ENCODE measurements around the gene PSMA2. TPM values are rescaled to one million over a fixed set of nuclear protein-coding genes. Genes with fewer than 3 reads are reported as not detected.

PSMA2 gene
- total RNA-seq, 2 experiments from 2014 or later = 132 to 133 TPM

DNA sequence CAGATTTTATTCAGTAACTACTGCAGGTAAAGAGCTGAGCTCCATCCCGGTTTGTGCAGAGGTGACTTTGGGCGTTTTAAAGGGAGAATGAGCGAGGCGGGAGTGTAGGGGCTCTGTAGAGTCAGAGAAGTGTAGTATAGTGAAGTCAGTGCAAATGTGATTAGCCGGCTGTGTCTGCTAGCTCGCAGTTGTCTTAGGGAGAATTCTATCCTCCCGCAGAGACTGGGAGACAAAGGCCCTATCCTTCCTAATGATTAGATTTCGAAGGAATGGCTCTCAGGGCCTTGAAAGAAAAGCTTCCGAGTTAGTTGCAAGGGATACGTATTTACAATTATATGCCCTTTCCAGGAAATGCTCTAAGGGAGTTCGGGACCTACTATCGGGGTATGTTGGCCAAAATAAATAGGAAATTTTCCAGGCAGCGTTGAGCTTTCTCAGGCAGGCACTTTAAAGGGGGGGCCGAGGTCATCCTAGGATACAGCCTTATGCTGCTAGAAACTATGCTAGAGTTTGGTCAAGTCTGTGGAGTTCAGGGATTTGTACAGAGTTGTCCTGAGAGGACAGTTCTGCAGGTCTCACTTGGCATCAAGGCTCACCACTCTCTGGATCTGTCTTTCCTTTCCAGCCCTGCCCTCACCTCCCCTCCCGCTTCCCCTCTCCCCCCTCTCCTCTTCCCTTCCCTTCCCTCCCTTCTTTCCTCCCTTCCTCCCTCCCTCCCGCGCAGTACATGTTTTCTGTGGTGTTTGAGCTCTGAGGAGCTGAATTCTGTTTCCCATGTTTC lies 1.0 kb upstream of the PSMA2 start:
- DNase-seq = no peak
- POLR2A ChIA-PET = interaction anchor here (1.2 to 5.8 kb wide), 9 partner anchors 8 to 826 kb away, joined by 3 to 96 read pairs (median 12); partner anchors contain the start of genes BLVRA, C7orf25 and STK17A
- H3K27me3 Mint-ChIP-seq = no peaks in the 10 kb centered on the region
- H3K4me3 Mint-ChIP-seq = peak overlapping the region; percentile 97
- CTCF ChIA-PET = interaction anchor here (0.8 to 2.6 kb wide), 8 partner anchors 9 to 786 kb away, joined by 3 to 28 read pairs (median 4); partner anchors contain the start of gene STK17A
- peaks cover 57% of the 10 kb centered on the region for H3K36me3 Mint-ChIP-seq (ENCODE audit: low read depth)
- peaks cover 58% of the 10 kb centered on the region for H3K4me1 Mint-ChIP-seq
- peak overlapping the region; percentile 93 for H3K27ac Mint-ChIP-seq
- H3K9me3 Mint-ChIP-seq = no peaks in the 10 kb centered on the region

DNA sequence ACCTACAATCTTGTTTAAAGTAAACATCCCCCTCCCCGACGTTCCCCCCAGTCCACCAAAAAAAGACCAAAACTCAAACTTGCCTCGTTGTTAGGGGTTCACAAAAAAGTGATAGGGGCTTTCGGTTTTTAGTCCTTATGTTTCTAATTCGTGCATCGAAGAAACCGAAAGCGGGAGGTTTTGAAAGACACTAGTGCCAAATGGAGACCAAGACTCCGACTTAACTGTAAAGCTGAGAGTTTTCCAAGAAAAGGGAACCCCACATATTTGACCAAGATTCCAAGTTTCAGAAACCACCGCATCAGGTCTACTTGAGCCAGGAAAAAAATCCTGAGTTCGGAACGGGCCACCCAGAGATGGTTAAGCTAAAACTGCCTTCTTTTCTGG lies 534 bp downstream of the PSMA2 start:
- CTCF ChIA-PET = interaction anchor here (0.9 to 2.6 kb wide), 4 partner anchors 11 to 651 kb away, joined by 3 to 28 read pairs (median 8); partner anchors contain the start of gene STK17A
- POLR2A ChIA-PET = interaction anchor here (1.0 to 5.8 kb wide), 14 partner anchors 10 to 827 kb away, joined by 3 to 96 read pairs (median 5); partner anchors contain the start of genes BLVRA, C7orf25, COA1 and STK17A
- peaks cover 71% of the 10 kb centered on the region for H3K4me1 Mint-ChIP-seq
- DNase-seq = no peak
- peak overlapping the region; percentile 93 for H3K27ac Mint-ChIP-seq
- H3K9me3 Mint-ChIP-seq = no peaks in the 10 kb centered on the region
- peak overlapping the region; percentile 97 for H3K4me3 Mint-ChIP-seq
- no peaks in the 10 kb centered on the region for H3K27me3 Mint-ChIP-seq
- peaks cover 61% of the 10 kb centered on the region for H3K36me3 Mint-ChIP-seq (ENCODE audit: low read depth)

DNA sequence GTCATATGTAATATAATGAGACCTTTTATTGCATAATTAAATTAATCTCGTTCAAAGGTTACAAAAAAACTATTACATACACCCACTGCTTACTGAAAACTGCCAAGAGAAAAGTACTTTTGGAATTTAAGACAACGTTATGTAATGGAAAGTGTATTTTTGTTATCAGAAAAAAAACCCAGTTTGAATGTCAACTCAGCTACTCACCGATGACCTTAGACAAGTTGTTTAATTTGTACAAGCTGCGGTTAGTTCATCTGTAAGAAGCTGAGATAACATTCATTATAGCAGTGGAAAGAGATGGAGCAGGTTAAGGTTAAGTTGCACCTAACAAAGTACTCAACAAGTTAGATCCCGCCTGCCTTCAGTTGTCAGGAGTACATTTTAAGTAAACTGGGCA lies 1.1 kb downstream of the PSMA2 start:
- POLR2A ChIA-PET = interaction anchor here (1.5 to 5.8 kb wide), 5 partner anchors 11 to 654 kb away, joined by 3 to 96 read pairs (median 19); partner anchors contain the start of gene C7orf25

DNA sequence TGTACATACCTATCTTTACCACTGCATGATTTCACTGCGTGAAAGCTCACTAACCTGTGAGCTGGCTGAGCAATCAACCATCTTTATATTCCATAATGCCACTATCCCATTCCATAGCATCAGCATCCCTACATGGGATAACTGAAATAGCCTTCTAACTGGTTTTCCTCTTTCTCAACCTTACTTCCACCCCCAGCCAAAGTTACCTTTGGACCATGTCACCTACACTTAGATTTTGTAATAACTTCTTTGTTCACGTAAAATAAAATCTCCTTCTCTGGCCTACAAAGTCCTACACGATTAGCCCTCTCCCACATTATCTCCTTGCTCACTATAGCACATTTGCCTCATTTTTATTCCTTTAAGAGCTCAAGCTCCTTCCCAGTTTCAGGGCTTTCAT lies 2.5 kb downstream of the PSMA2 start:
- no peaks in the 10 kb centered on the region for H3K27me3 Mint-ChIP-seq
- H3K27ac Mint-ChIP-seq = peak overlapping the region; percentile 23
- no peak for DNase-seq
- H3K4me1 Mint-ChIP-seq = peaks cover 71% of the 10 kb centered on the region
- peaks cover 57% of the 10 kb centered on the region for H3K36me3 Mint-ChIP-seq (ENCODE audit: low read depth)
- CTCF ChIA-PET = interaction anchor here (1.5 to 2.1 kb wide), 2 partner anchors 11 to 986 kb away, joined by 3 to 7 read pairs; no protein-coding TSS in a partner anchor
- POLR2A ChIA-PET = interaction anchor here (0.8 to 5.8 kb wide), 4 partner anchors 9 to 19 kb away, joined by 3 to 96 read pairs (median 7); partner anchors contain the start of gene C7orf25
- peak overlapping the region; percentile 45 for H3K4me3 Mint-ChIP-seq
- H3K9me3 Mint-ChIP-seq = no peaks in the 10 kb centered on the region

More for the DNA sequence above, 1.1 kb downstream of the PSMA2 start:
- H3K27ac Mint-ChIP-seq = peak overlapping the region; percentile 93
- H3K9me3 Mint-ChIP-seq = no peaks in the 10 kb centered on the region
- peaks cover 58% of the 10 kb centered on the region for H3K36me3 Mint-ChIP-seq (ENCODE audit: low read depth)
- H3K4me3 Mint-ChIP-seq = peak overlapping the region; percentile 97
- no peaks in the 10 kb centered on the region for H3K27me3 Mint-ChIP-seq
- H3K4me1 Mint-ChIP-seq = peaks cover 69% of the 10 kb centered on the region
- CTCF ChIA-PET = interaction anchor here (0.6 to 2.4 kb wide), 3 partner anchors 11 to 18 kb away, joined by 3 to 28 read pairs (median 3); no protein-coding TSS in a partner anchor
- no peak for DNase-seq

DNA sequence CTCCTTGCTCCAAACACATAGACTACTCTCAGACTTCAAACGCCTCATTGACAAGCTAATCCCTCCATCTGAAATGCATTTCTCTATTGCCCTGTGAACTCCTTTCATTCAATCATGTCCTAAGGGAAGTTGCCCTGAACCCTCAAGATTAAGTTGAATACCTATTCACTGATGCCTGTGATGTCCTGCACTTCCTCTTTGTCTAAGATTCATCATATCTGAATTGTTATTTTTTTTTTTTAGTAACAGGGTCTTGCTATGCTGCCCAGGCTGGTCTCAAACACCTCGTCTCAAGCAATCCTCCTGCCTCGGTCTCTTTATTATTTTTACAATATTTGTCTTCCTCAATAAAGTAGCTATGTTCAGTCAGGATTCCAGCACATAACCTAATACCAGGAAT lies 3.2 kb downstream of the PSMA2 start:
- Mint-ChIP-seq H3K4me1 (peaks cover 68% of the 10 kb centered on the region), H3K27me3 (no peaks in the 10 kb centered on the region), H3K4me3 (no peak overlapping the region), H3K27ac (peak overlapping the region; percentile 4), H3K9me3 (no peaks in the 10 kb centered on the region), H3K36me3 (ENCODE audit: low read depth) (peaks cover 60% of the 10 kb centered on the region)
- DNase-seq = no peak
- ChIA-PET POLR2A (interaction anchor here (0.8 to 5.8 kb wide), 3 partner anchors 9 to 14 kb away, joined by 4 to 96 read pairs (median 10); partner anchors contain the start of gene C7orf25), CTCF (interaction anchor here (0.8 to 2.1 kb wide), 2 partner anchors 12 to 654 kb away, joined by 3 to 7 read pairs; partner anchors contain the start of gene STK17A)

DNA sequence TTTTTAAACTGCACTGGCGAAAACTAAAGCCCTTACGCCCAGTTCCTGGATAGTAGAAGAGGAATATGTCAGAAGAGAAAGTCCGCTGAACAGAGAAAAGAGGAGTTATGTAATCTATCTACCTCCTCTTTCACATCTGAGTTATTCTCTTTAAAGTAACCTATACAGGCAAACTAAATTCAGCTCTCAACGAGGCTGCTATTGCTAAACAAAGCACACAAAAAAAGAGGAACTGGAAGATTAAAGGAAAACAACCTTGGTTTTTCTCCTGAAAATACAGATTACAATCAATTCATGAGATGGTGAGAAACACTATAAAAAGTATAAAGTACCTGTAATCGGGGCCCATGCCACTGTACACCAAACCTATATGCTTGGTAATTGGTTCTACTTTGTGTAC lies 5.8 kb downstream of the PSMA2 start:
- ChIA-PET POLR2A (no interaction called here), CTCF (no interaction called here)
- H3K4me3 Mint-ChIP-seq = no peak overlapping the region
- peaks cover 61% of the 10 kb centered on the region for H3K4me1 Mint-ChIP-seq
- no peak for DNase-seq
- H3K9me3 Mint-ChIP-seq = no peaks in the 10 kb centered on the region
- no peaks in the 10 kb centered on the region for H3K27me3 Mint-ChIP-seq
- peaks cover 72% of the 10 kb centered on the region for H3K36me3 Mint-ChIP-seq (ENCODE audit: low read depth)
- no peak overlapping the region for H3K27ac Mint-ChIP-seq

DNA sequence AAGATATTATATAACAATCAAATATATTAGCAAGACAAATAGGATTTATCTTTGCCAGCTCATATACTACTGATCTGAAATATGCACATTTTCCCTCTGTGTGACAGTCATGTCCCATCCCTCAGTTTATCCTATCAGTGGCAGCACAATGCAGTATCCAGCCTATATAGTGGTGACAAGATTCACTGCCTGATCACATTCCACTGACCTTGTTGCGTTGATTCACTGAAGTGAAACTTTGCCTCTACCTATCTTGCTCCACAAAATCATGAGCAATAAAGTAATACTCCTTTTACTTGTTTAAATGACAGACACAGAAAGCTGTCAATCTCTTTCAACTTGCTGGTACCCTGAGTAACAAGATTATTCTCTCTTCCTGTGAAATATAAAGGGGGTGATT lies 6.3 kb downstream of the PSMA2 start:
- peaks cover 73% of the 10 kb centered on the region for H3K36me3 Mint-ChIP-seq (ENCODE audit: low read depth)
- no peak for DNase-seq
- H3K4me3 Mint-ChIP-seq = no peak overlapping the region
- no peaks in the 10 kb centered on the region for H3K9me3 Mint-ChIP-seq
- H3K27me3 Mint-ChIP-seq = no peaks in the 10 kb centered on the region
- ChIA-PET POLR2A (no interaction called here), CTCF (no interaction called here)
- H3K27ac Mint-ChIP-seq = no peak overlapping the region
- peaks cover 58% of the 10 kb centered on the region for H3K4me1 Mint-ChIP-seq

DNA sequence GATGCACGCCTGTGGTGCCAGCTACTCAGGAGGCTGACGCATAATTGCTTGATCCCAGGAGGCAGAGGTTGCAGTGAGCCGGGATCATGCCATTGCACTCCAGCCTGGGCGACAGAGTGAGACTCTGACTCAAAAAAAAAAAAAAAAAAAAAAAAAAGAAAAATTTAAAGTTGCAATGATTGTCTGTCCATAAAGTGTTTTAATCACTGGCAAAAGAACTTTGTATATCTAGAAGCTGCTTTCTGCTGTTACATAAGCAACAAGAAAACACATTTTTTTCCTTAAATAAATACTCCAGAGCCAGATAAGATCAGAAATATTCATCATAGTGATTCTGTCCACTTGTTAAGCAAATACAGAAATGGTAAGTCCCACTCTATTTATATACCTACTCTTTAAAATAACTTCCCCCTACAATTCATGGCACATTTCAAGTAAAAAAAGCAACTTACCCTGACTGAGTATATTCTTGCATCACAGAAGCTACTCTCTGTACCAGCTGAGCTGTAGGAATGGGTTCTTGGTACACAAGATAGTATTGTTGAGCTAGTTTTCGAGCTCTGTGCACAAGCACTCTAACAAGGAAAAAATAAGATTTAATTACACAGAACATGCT lies 7.6 kb downstream of the PSMA2 start:
- H3K27ac Mint-ChIP-seq = no peak overlapping the region
- ChIA-PET CTCF (interaction anchor here (1.1 to 1.6 kb wide), 2 partner anchors 8 to 12 kb away, joined by 3 to 4 read pairs; partner anchors contain the start of genes C7orf25 and MRPL32), POLR2A (interaction anchor here (0.7 to 1.2 kb wide), 3 partner anchors 8 to 12 kb away, joined by 5 read pairs; partner anchors contain the start of genes MRPL32 and PSMA2)
- no peak for DNase-seq
- no peaks in the 10 kb centered on the region for H3K27me3 Mint-ChIP-seq
- H3K9me3 Mint-ChIP-seq = no peaks in the 10 kb centered on the region
- H3K4me1 Mint-ChIP-seq = peaks cover 47% of the 10 kb centered on the region
- peaks cover 79% of the 10 kb centered on the region for H3K36me3 Mint-ChIP-seq (ENCODE audit: low read depth)
- no peak overlapping the region for H3K4me3 Mint-ChIP-seq

DNA sequence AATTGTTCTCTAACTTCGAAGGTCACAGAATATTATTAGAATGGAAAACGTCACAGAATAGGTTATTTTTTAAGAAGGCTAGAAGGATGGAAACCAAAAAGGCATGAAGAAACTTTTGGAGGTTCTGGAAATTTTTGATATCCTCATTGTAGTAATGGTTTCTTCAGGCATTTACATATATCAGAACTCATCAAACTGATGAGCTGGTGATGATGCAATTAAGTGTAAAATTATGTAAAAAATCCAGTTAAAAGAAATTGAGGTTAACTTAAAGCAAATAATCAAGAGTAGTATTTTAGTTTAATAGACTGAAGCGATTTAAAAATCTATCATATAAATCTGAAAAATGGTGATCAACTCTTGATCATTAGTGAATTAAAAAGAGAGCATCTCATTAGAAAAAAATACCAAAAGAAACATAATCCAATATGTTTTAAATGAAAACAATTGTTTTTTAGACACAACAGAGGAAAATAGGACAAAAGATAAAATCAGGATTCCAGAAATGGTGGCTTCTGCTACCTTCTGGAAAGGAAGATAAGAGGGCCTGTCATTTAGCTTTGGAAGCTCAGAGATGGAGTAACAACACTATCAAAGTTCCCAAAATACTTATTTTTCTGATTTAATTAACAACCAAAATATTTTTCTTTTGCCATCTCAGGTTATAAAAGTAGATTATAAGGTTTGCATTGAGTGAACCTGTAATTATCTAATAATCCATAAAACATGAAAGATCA lies 9.8 kb downstream of the PSMA2 start:
- no peak overlapping the region for H3K4me3 Mint-ChIP-seq
- H3K27ac Mint-ChIP-seq = no peak overlapping the region

DNA sequence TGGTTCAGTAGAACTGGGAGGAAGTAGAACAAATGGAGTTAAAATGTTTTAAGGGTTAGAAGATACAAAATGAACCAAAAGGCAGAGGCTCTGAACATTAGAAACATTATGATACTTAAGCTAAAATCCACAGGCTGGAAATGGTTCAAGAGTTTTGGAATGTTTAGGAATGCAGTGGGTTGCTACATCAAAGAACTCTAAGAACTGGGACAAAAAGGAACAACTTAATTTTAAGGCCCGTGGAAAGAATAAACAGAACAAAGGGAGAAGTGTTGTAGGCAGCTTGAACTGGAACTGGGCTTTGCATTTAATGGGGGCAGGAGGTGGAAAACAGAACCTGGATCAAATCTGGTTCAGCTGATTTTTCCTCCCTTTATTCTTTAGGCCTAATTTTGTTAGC lies 16.6 kb downstream of the PSMA2 start:
- ChIA-PET CTCF (no interaction called here), POLR2A (interaction anchor here (0.9 to 7.1 kb wide), 3 partner anchors 9 to 15 kb away, joined by 3 to 96 read pairs (median 5); partner anchors contain the start of genes MRPL32 and PSMA2)
- Mint-ChIP-seq H3K27ac (peak overlapping the region; percentile 19), H3K36me3 (ENCODE audit: low read depth) (peaks cover 59% of the 10 kb centered on the region), H3K4me1 (peaks cover 56% of the 10 kb centered on the region), H3K9me3 (no peaks in the 10 kb centered on the region), H3K27me3 (no peaks in the 10 kb centered on the region), H3K4me3 (no peak overlapping the region)
- DNase-seq = no peak

More for the DNA sequence above, 9.8 kb downstream of the PSMA2 start:
- DNase-seq = no peak
- peaks cover 26% of the 10 kb centered on the region for H3K4me1 Mint-ChIP-seq
- CTCF ChIA-PET = interaction anchor here (1.8 kb wide), 1 partner anchor 10 kb away, joined by 5 read pairs; the partner anchor contains the start of genes MRPL32 and PSMA2
- H3K36me3 Mint-ChIP-seq (ENCODE audit: low read depth) = peaks cover 78% of the 10 kb centered on the region
- no peaks in the 10 kb centered on the region for H3K27me3 Mint-ChIP-seq
- POLR2A ChIA-PET = interaction anchor here (1.1 to 3.3 kb wide), 3 partner anchors 9 to 12 kb away, joined by 3 to 19 read pairs (median 4); partner anchors contain the start of genes C7orf25, MRPL32 and PSMA2
- no peaks in the 10 kb centered on the region for H3K9me3 Mint-ChIP-seq

DNA sequence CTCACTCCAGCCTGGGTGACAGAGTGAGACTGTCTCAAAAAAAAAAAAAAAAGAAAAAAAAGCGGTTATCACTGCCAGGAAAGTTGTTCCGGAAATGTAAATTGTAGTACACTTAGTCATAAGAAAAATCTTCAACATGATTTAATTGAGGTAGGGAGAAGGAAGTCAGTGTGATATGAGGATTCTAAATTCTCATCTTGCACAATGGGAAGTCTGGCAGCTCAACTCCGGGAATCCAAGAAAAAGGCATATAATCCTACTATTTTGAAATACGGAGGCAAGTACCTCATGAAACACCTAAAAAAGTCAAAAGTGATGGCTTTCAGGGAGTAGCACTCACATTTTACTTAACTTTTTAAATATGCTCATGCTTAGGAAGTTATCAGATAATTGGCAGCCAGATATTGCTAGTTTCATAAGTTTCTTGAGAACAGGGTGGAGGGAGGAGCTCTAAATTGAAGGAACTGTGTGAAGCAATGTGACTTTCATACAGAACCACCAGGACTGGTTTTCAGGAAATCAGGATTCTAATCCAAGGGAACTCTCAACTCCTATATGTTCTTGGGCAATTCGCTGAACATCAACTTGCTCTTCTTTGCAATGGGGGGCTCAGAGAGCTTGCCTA lies 17.4 kb downstream of the PSMA2 start:
- Mint-ChIP-seq H3K27me3 (no peaks in the 10 kb centered on the region), H3K36me3 (ENCODE audit: low read depth) (peaks cover 58% of the 10 kb centered on the region), H3K9me3 (no peaks in the 10 kb centered on the region), H3K27ac (peak overlapping the region; percentile 81), H3K4me3 (no peak overlapping the region), H3K4me1 (peaks cover 62% of the 10 kb centered on the region)
- DNase-seq = no peak
- ChIA-PET CTCF (interaction anchor here (1.0 kb wide), 1 partner anchor 17 kb away, joined by 3 read pairs; the partner anchor contains the start of genes MRPL32 and PSMA2), POLR2A (interaction anchor here (1.5 to 7.1 kb wide), 2 partner anchors 13 to 16 kb away, joined by 3 to 96 read pairs; partner anchors contain the start of genes MRPL32 and PSMA2)
